HEK293 (cell line): ENCODE measurements around the gene IPO9.
A peak's percentile ranks its signal among the peaks of the same experiment; 100 is the strongest.

ENCODE experiments used
- CTCF ChIA-PET: fragments of 350-600 bp; formaldehyde crosslinking; extraction: SDS; loops from one replicate; lab custom pipeline; 2021; ENCODE audit warnings: antibody characterized with exemption; lab: Yijun Ruan, JAX
- POLR2A ChIA-PET: fragments of 300-600 bp; formaldehyde crosslinking; extraction: SDS; loops from one replicate; lab custom pipeline; 2020; ENCODE audit warnings: antibody characterized with exemption, inconsistent platforms; lab: Yijun Ruan, JAX
- H3K27ac ChIP-seq: fragments of 200-500 bp; sonication (Bioruptor generic); 2 replicates; pipeline ENCODE4 v1.5.1; 2014; ENCODE audit warnings: low read depth, low read length, control low read depth, inconsistent platforms; ENCODE audit errors: extremely low read depth
- H3K36me3 ChIP-seq, 2 experiments: fragments of 200-500 bp in 1 of 2; sonication (Bioruptor generic) in 1 of 2; 1 replicate in 1 of 2; 2 replicates in 1 of 2; pipeline ENCODE4 v1.5.1; 2014 to 2017; ENCODE audit warnings: inconsistent platforms in 2 of 2, low read length in 2 of 2; ENCODE audit not compliant: control insufficient read depth in 2 of 2, insufficient read depth in 1 of 2
- H3K4me1 ChIP-seq: fragments of 200-500 bp; sonication (Bioruptor generic); 2 replicates; pipeline ENCODE4 v1.5.1; 2014; ENCODE audit warnings: mild to moderate bottlenecking, low read length, inconsistent platforms; ENCODE audit not compliant: control insufficient read depth, insufficient read depth
- H3K4me3 ChIP-seq: 2 replicates; pipeline ENCODE4 v1.5.1; 2011; ENCODE audit warnings: low read depth, mild to moderate bottlenecking, control low read depth, low read length, moderate library complexity
- H3K9me3 ChIP-seq: fragments of 200-500 bp; sonication (Bioruptor generic); 2 replicates; pipeline ENCODE4 v1.5.1; 2014; ENCODE audit warnings: low read depth, low read length, inconsistent platforms; ENCODE audit not compliant: control insufficient read depth, insufficient read depth
- BCL6B ChIP-seq: fragments of 450-650 bp; formaldehyde crosslinking; IDR thresholded peaks from 2 replicates; pipeline ENCODE4 v1.5.1; 2017; ENCODE audit warnings: missing biosample characterization, missing genetic modification characterization
- HOXD13 ChIP-seq: sonication (generic); formaldehyde crosslinking; IDR thresholded peaks from 2 replicates; pipeline ENCODE4 v1.8.0; 2022; ENCODE audit warnings: missing genetic modification reagents, borderline replicate concordance
- KLF16 ChIP-seq: fragments of 450-650 bp; formaldehyde crosslinking; IDR thresholded peaks from 2 replicates; pipeline ENCODE4 v1.5.1; 2017; ENCODE audit warnings: missing biosample characterization, missing genetic modification characterization
- KLF17 ChIP-seq: fragments of 450-650 bp; formaldehyde crosslinking; IDR thresholded peaks from 2 replicates; pipeline ENCODE4 v1.5.1; 2016; ENCODE audit warnings: missing biosample characterization, missing genetic modification characterization
- MYNN ChIP-seq: fragments of 450-650 bp; formaldehyde crosslinking; IDR thresholded peaks from 2 replicates; pipeline ENCODE4 v1.5.1; 2016; ENCODE audit warnings: missing biosample characterization, missing genetic modification characterization, borderline replicate concordance
- OVOL3 ChIP-seq: fragments of 450-650 bp; formaldehyde crosslinking; IDR thresholded peaks from 2 replicates; pipeline ENCODE4 v1.5.1; 2016; ENCODE audit warnings: missing biosample characterization, missing genetic modification characterization
- SP3 ChIP-seq: fragments of 450-650 bp; formaldehyde crosslinking; IDR thresholded peaks from 2 replicates; pipeline ENCODE4 v1.5.1; 2016; ENCODE audit warnings: missing biosample characterization, missing genetic modification characterization
- YY2 ChIP-seq: fragments of 450-650 bp; formaldehyde crosslinking; IDR thresholded peaks from 2 replicates; pipeline ENCODE4 v1.5.1; 2016; ENCODE audit warnings: missing biosample characterization, missing genetic modification characterization
- ZBTB48 ChIP-seq: fragments of 450-650 bp; formaldehyde crosslinking; IDR thresholded peaks from 2 replicates; pipeline ENCODE4 v1.5.1; 2016; ENCODE audit warnings: missing biosample characterization, missing genetic modification characterization
- ZBTB7A ChIP-seq: fragments of 450-650 bp; formaldehyde crosslinking; IDR thresholded peaks from 2 replicates; pipeline ENCODE4 v1.5.1; 2016; ENCODE audit warnings: low read depth, missing biosample characterization, missing genetic modification characterization
- ZFP3 ChIP-seq: fragments of 450-650 bp; formaldehyde crosslinking; IDR thresholded peaks from 2 replicates; pipeline ENCODE4 v1.5.1; 2016; ENCODE audit warnings: low read depth, missing biosample characterization, missing genetic modification characterization
- ZNF202 ChIP-seq: fragments of 450-650 bp; formaldehyde crosslinking; IDR thresholded peaks from 2 replicates; pipeline ENCODE4 v1.5.1; 2016; ENCODE audit warnings: missing biosample characterization, missing genetic modification characterization, borderline replicate concordance
- ZNF274 ChIP-seq, 2 experiments: fragments of 200-500 bp in 1 of 2; fragments of 450-650 bp in 1 of 2; sonication (Bioruptor generic) in 1 of 2; formaldehyde crosslinking in 1 of 2; IDR thresholded peaks; 2 replicates each; pipeline versions ENCODE4 v1.5.1 to v1.6.1; 2014 to 2016; ENCODE audit warnings: borderline replicate concordance in 1 of 2, inconsistent platforms in 1 of 2, low read length in 1 of 2, missing biosample characterization in 1 of 2, missing genetic modification characterization in 1 of 2
- ZNF350 ChIP-seq: fragments of 450-650 bp; formaldehyde crosslinking; IDR thresholded peaks from 2 replicates; pipeline ENCODE4 v1.5.0; 2017; ENCODE audit warnings: missing biosample characterization, mild to moderate bottlenecking, missing genetic modification characterization
- ZNF354C ChIP-seq: fragments of 450-650 bp; formaldehyde crosslinking; IDR thresholded peaks from 2 replicates; pipeline ENCODE4 v1.5.1; 2016; ENCODE audit warnings: missing biosample characterization, missing genetic modification characterization, low read depth, borderline replicate concordance
- ZNF37A ChIP-seq: fragments of 450-650 bp; IDR thresholded peaks from 2 replicates; pipeline ENCODE4 v1.5.1; 2018; ENCODE audit warnings: missing biosample characterization, missing genetic modification characterization
- ZNF473 ChIP-seq: fragments of 450-650 bp; formaldehyde crosslinking; IDR thresholded peaks from 2 replicates; pipeline ENCODE4 v1.5.1; 2017; ENCODE audit warnings: missing biosample characterization, missing genetic modification characterization
- ZNF518A ChIP-seq: fragments of 450-650 bp; formaldehyde crosslinking; conservative IDR thresholded peaks from 2 replicates; pipeline ENCODE4 v1.5.1; 2016; ENCODE audit warnings: low read depth, missing biosample characterization, missing genetic modification characterization
- ZNF571 ChIP-seq: fragments of 450-650 bp; formaldehyde crosslinking; IDR thresholded peaks from 2 replicates; pipeline ENCODE4 v1.5.0; 2017; ENCODE audit warnings: missing biosample characterization, missing genetic modification characterization
- ZNF585B ChIP-seq: fragments of 450-650 bp; formaldehyde crosslinking; IDR thresholded peaks from 2 replicates; pipeline ENCODE4 v1.5.1; 2016; ENCODE audit warnings: missing biosample characterization, missing genetic modification characterization
- ZNF596 ChIP-seq: fragments of 450-650 bp; IDR thresholded peaks from 2 replicates; pipeline ENCODE4 v1.5.0; 2018; ENCODE audit warnings: missing biosample characterization, mild to moderate bottlenecking, missing genetic modification characterization, moderate library complexity
- ZNF623 ChIP-seq: fragments of 450-650 bp; formaldehyde crosslinking; IDR thresholded peaks from 2 replicates; pipeline ENCODE4 v1.5.1; 2016; ENCODE audit warnings: missing biosample characterization, missing genetic modification characterization
- ZNF664 ChIP-seq: fragments of 450-650 bp; formaldehyde crosslinking; IDR thresholded peaks from 2 replicates; pipeline ENCODE4 v1.5.1; 2016; ENCODE audit warnings: missing biosample characterization, missing genetic modification characterization
- ZNF777 ChIP-seq: fragments of 450-650 bp; formaldehyde crosslinking; IDR thresholded peaks from 2 replicates; pipeline ENCODE4 v1.5.1; 2017; ENCODE audit warnings: missing biosample characterization, missing genetic modification characterization, borderline replicate concordance
- ZNF792 ChIP-seq: fragments of 450-650 bp; formaldehyde crosslinking; IDR thresholded peaks from 2 replicates; pipeline ENCODE4 v1.5.1; 2016; ENCODE audit warnings: missing biosample characterization, missing genetic modification characterization

The IPO9 gene

GRCh38 chr1:201905234-201905890 lies 76.4 kb downstream of the IPO9 start (continued):
- no peak for TF ChIP-seq BCL6B (tag by site-specific recombination)

GRCh38 chr1:201906336-201906735 lies 77.4 kb downstream of the IPO9 start:
- no peaks in the 10 kb centered on the region for H3K4me1 ChIP-seq
- H3K27ac ChIP-seq = no peak overlapping the region
- CTCF ChIA-PET = interaction anchor here (0.9 to 7.4 kb wide), 2 partner anchors 10 to 27 kb away, joined by 3 to 73 read pairs; no protein-coding TSS in a partner anchor
- no peak overlapping the region for H3K4me3 ChIP-seq
- no peaks in the 10 kb centered on the region for H3K36me3 ChIP-seq
- TF ChIP-seq ZNF350 (tag by site-specific recombination) (no peak), KLF17 (tag by site-specific recombination) (0 out of 2 replicates have a peak, but pooled peaks have one; percentile 18), ZNF792 (no peak), HOXD13 (no peak), ZNF777 (tag by site-specific recombination) (no peak), ZBTB48 (tag by site-specific recombination) (no peak), ZNF571 (tag by site-specific recombination) (no peak), ZNF274 (IDR thresholded peaks at IDR 0.05; ENCODE audit: low read length) (no peak), ZNF274 (tag by site-specific recombination; IDR thresholded peaks at IDR 0.05; ENCODE audit: borderline replicate concordance) (no peak)
- TF ChIP-seq, all 188 proteins: peak for 1
- POLR2A ChIA-PET = no interaction called here
- no peaks in the 10 kb centered on the region for H3K9me3 ChIP-seq

GRCh38 chr1:201907621-201908020 lies 78.7 kb downstream of the IPO9 start:
- Histone ChIP-seq H3K4me1 (no peaks in the 10 kb centered on the region), H3K36me3 (no peaks in the 10 kb centered on the region), H3K4me3 (no peak overlapping the region), H3K27ac (no peak overlapping the region), H3K9me3 (no peaks in the 10 kb centered on the region)
- ChIA-PET POLR2A (no interaction called here), CTCF (interaction anchor here (0.6 to 7.4 kb wide), 4 partner anchors 11 to 59 kb away, joined by 3 to 73 read pairs (median 4); no protein-coding TSS in a partner anchor)
- TF ChIP-seq MYNN (tag by site-specific recombination) (no peak), ZNF585B (tag by site-specific recombination) (no peak), ZNF518A (tag by site-specific recombination) (no peak), OVOL3 (tag by site-specific recombination) (no peak), ZNF664 (tag by site-specific recombination) (no peak), ZNF202 (tag by site-specific recombination) (no peak), ZNF354C (tag by site-specific recombination) (no peak), YY2 (tag by site-specific recombination) (no peak), ZNF37A (tag by site-specific recombination) (no peak), ZFP3 (tag by site-specific recombination) (no peak), ZNF623 (tag by site-specific recombination) (no peak), ZNF596 (no peak), SP3 (no peak), ZNF473 (no peak), ZBTB7A (no peak), KLF16 (tag by site-specific recombination) (no peak)
